CD14-positive monocyte (primary cell): ENCODE measurements around the gene SMAD6. TPM values are rescaled to one million over a fixed set of nuclear protein-coding genes. Genes with fewer than 3 reads are reported as not detected.

Source experiments
- DNase-seq, 3 donors: peaks; one replicate each; pipeline ENCODE4 v3.0.0-alpha.2; 2011 to 2022
- H2AFZ ChIP-seq: 2 replicates; pipeline ENCODE4 v1.6.0; 2012; ENCODE audit warnings: mild to moderate bottlenecking, low read depth, low read length, inconsistent platforms; ENCODE audit not compliant: insufficient read depth, poor library complexity, severe bottlenecking
- H3K27ac ChIP-seq, 2 donors: 1 replicate in 1 of 2; 2 replicates in 1 of 2; pipeline ENCODE4 v1.5.1; 2012 to 2013; ENCODE audit warnings: low read length in 2 of 2, control low read depth in 1 of 2, inconsistent platforms in 1 of 2, low read depth in 1 of 2, mild to moderate bottlenecking in 1 of 2
- H3K27me3 ChIP-seq, 2 donors: one replicate each; pipeline versions ENCODE4 v1.6.0 to v1.6.1; 2011 to 2013; ENCODE audit warnings: low read length in 2 of 2; ENCODE audit not compliant: control insufficient read depth in 2 of 2, insufficient read depth in 2 of 2
- H3K36me3 ChIP-seq, 2 donors: replicated peaks in 1 of 2; 1 replicate in 1 of 2; 2 replicates in 1 of 2; pipeline versions ENCODE4 v1.5.1 to v1.6.1; 2012 to 2013; ENCODE audit warnings: low read length in 2 of 2, control low read depth in 1 of 2, inconsistent platforms in 1 of 2, mild to moderate bottlenecking in 1 of 2; ENCODE audit not compliant: insufficient read depth in 2 of 2, control insufficient read depth in 1 of 2
- H3K4me1 ChIP-seq, 2 donors: 1 replicate in 1 of 2; 2 replicates in 1 of 2; pipeline versions ENCODE4 v1.5.1 to v1.6.1; 2012 to 2013; ENCODE audit warnings: low read length in 2 of 2, control low read depth in 1 of 2, inconsistent platforms in 1 of 2, mild to moderate bottlenecking in 1 of 2, moderate library complexity in 1 of 2; ENCODE audit not compliant: insufficient read depth in 2 of 2, control insufficient read depth in 1 of 2
- H3K4me2 ChIP-seq: replicated peaks from 2 replicates; pipeline ENCODE3; 2012; ENCODE audit warnings: low read length, moderate library complexity, mild to moderate bottlenecking; ENCODE audit not compliant: poor library complexity, severe bottlenecking; ENCODE audit errors: extremely low read depth
- H3K4me3 ChIP-seq, 3 experiments: fragments of 200-600 bp in 1 of 3; sonication (generic) in 1 of 3; replicated peaks in 1 of 3; 1 replicate in 2 of 3; 2 replicates in 1 of 3; pipeline ENCODE4 v1.5.1; 2011 to 2013; ENCODE audit warnings: low read length in 3 of 3, mild to moderate bottlenecking in 3 of 3, control low read depth in 2 of 3, low read depth in 2 of 3, inconsistent platforms in 1 of 3, moderate library complexity in 1 of 3
- H3K79me2 ChIP-seq: 2 replicates; pipeline ENCODE4 v1.6.0; 2012; ENCODE audit warnings: mild to moderate bottlenecking, control low read depth, inconsistent platforms, low read length, moderate library complexity; ENCODE audit not compliant: insufficient read depth
- H3K9ac ChIP-seq: 2 replicates; pipeline ENCODE4 v1.6.0; 2017; ENCODE audit warnings: low read length, mild to moderate bottlenecking; ENCODE audit not compliant: insufficient read depth, poor library complexity, severe bottlenecking
- H3K9me3 ChIP-seq, 2 donors: replicated peaks in 1 of 2; 1 replicate in 1 of 2; 2 replicates in 1 of 2; pipeline versions ENCODE4 v1.5.1 to v1.6.1; 2012 to 2013; ENCODE audit warnings: low read length in 2 of 2, control low read depth in 1 of 2; ENCODE audit not compliant: control insufficient read depth in 1 of 2, insufficient read depth in 1 of 2
- H4K20me1 ChIP-seq: 2 replicates; pipeline ENCODE4 v1.6.0; 2012; ENCODE audit warnings: mild to moderate bottlenecking, low read length, control low read depth, moderate library complexity; ENCODE audit not compliant: insufficient read depth
- H3K27ac Mint-ChIP-seq, 7 donors: one replicate each; pipeline ENCODE4 v1.8.0; 2020; ENCODE audit warnings: mild to moderate bottlenecking in 7 of 7, mixed read lengths in 7 of 7, moderate library complexity in 6 of 7, inconsistent platforms in 2 of 7
- H3K27me3 Mint-ChIP-seq, 3 donors: one replicate each; pipeline ENCODE4 v1.8.0; 2021 to 2022; ENCODE audit warnings: low read depth in 3 of 3, mild to moderate bottlenecking in 3 of 3, mixed read lengths in 3 of 3, moderate library complexity in 3 of 3, inconsistent platforms in 1 of 3
- H3K36me3 Mint-ChIP-seq, 2 donors: one replicate each; pipeline ENCODE4 v1.8.0; 2020; ENCODE audit warnings: mixed read lengths in 2 of 2, inconsistent platforms in 1 of 2, mild to moderate bottlenecking in 1 of 2
- H3K4me1 Mint-ChIP-seq: one replicate; pipeline ENCODE4 v1.8.0; 2020; ENCODE audit warnings: mild to moderate bottlenecking, mixed read lengths
- H3K4me3 Mint-ChIP-seq, 2 donors: one replicate each; pipeline ENCODE4 v1.8.0; 2020; ENCODE audit warnings: mild to moderate bottlenecking in 2 of 2, mixed read lengths in 2 of 2, moderate library complexity in 1 of 2
- H3K9me3 Mint-ChIP-seq, 7 donors: one replicate each; pipeline ENCODE4 v1.8.0; 2020 to 2022; ENCODE audit warnings: mixed read lengths in 7 of 7, mild to moderate bottlenecking in 6 of 7, moderate library complexity in 6 of 7, inconsistent platforms in 2 of 7
- WGBS: methylation state at CpG from one replicate; pipeline ENCODE4 v1.1.5; 2013; ENCODE audit warnings: missing lambda C conversion rate; ENCODE audit not compliant: insufficient coverage; 5-methylcytosine and 5-hydroxymethylcytosine counted together
- intact Hi-C, 2 donors: fragments of 100-400 bp; cut with micrococcal nuclease; formaldehyde crosslinking; loops; one replicate each; pipeline versions ENCODE4 v1.15.0 to v1.15.1; 2023
- polyA plus RNA-seq, 3 donors: library from polyadenylated mRNA; depleted of rRNA in 1 of 3; unstranded in 2 of 3; stranded (reverse) in 1 of 3; fragments of 300-500 nt in 2 of 3; fragments of >200 nt in 1 of 3; fragmentation: Illumina TruSeq in 2 of 3; gene quantifications; 1 replicate in 2 of 3; 2 replicates in 1 of 3; pipeline ENCODE4 v1.2.3, GENCODE V29; 2012 to 2021
- TF ChIP-seq, protein P1 (sequence below): fragments of 200-600 bp; IDR thresholded peaks from one replicate; pipeline ENCODE4 v1.8.0; 2022; ENCODE audit warnings: antibody characterized with exemption, mild to moderate bottlenecking

Gene SMAD6
- polyA plus RNA-seq, 3 donors, result 0.31 TPM; not detected in 2

DNA sequence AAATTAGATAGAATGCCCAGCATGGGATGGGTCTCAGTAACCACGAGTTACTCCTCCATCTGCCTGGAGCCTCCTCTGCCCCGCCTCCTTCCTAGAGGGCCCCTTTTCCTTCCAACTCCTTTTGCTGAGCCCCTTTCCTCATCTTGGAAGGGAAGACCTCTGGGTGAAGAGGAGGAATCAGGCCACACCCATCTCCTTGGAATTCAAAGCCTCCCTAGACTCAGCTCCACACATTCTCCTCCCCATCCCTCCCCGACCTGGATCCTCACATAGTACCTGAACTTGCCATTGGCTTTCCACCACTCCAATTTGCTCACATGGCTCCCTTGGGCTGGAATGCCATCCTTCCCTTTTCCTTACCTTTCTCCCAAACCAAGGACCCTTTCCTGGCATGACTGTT, 128.8 kb downstream of the SMAD6 start:
- H3K4me3 ChIP-seq, result no peak overlapping the region
- H3K4me2 ChIP-seq, result no peak overlapping the region
- TF ChIP-seq, protein P1, sequence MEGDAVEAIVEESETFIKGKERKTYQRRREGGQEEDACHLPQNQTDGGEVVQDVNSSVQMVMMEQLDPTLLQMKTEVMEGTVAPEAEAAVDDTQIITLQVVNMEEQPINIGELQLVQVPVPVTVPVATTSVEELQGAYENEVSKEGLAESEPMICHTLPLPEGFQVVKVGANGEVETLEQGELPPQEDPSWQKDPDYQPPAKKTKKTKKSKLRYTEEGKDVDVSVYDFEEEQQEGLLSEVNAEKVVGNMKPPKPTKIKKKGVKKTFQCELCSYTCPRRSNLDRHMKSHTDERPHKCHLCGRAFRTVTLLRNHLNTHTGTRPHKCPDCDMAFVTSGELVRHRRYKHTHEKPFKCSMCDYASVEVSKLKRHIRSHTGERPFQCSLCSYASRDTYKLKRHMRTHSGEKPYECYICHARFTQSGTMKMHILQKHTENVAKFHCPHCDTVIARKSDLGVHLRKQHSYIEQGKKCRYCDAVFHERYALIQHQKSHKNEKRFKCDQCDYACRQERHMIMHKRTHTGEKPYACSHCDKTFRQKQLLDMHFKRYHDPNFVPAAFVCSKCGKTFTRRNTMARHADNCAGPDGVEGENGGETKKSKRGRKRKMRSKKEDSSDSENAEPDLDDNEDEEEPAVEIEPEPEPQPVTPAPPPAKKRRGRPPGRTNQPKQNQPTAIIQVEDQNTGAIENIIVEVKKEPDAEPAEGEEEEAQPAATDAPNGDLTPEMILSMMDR, result no peak
- peaks cover 0 to 6% (median 5%) of the 10 kb centered on the region in 7 donors for H3K9me3 Mint-ChIP-seq
- H3K9ac ChIP-seq, result no peak overlapping the region
- H3K79me2 ChIP-seq, result no peaks in the 10 kb centered on the region
- no peaks in the 10 kb centered on the region for H3K27me3 Mint-ChIP-seq
- H4K20me1 ChIP-seq, result no peaks in the 10 kb centered on the region
- H3K27ac ChIP-seq, result no peak overlapping the region
- H3K4me3 Mint-ChIP-seq, result no peak overlapping the region
- peak overlapping the region in 2 of 7 donors; percentile 27 to 32 for H3K27ac Mint-ChIP-seq
- intact Hi-C loops, result loop anchor here in 1 of 2 donors (10.0 kb wide), 1 partner anchor 126 kb away; the partner anchor contains the start of gene SMAD6
- no peaks in the 10 kb centered on the region for H3K27me3 ChIP-seq
- H3K4me1 ChIP-seq, result peaks cover 47 to 57% of the 10 kb centered on the region in 2 donors
- H3K36me3 ChIP-seq, result no peaks in the 10 kb centered on the region
- H3K36me3 Mint-ChIP-seq, result peaks cover 0 to 2% of the 10 kb centered on the region in 2 donors
- no peak overlapping the region for H2AFZ ChIP-seq
- WGBS, result 90% methylated on average over 2 of the region's 3 CpGs
- peaks cover 54% of the 10 kb centered on the region for H3K4me1 Mint-ChIP-seq
- DNase-seq, result no peak
- peaks cover 0 to 5% of the 10 kb centered on the region in 2 donors for H3K9me3 ChIP-seq

DNA sequence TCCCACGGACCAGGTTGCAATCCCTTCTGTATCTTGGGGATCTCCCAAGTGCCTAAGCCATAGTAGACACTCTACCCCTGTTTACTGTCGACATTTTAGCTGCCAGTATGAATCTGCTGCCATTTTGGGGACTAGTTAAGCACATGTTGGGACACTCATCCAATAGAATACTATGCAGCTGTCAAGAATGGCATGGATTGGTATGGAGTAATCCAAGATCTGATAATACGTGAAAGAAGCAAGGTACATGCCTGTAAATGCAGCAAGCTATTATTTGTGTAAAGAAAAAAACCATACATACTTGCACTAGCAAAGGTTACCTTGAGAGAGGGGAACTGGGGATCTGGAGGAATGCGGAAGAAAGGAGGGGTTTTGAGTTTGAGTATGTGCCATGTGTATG, 129.3 kb downstream of the SMAD6 start:
- WGBS, result 100% methylated on average over 1 of the region's 4 CpGs
- Histone ChIP-seq H4K20me1 (no peaks in the 10 kb centered on the region), H3K4me1 (peaks cover 47 to 57% of the 10 kb centered on the region in 2 donors), H3K36me3 (no peaks in the 10 kb centered on the region), H3K9me3 (peaks cover 0 to 8% of the 10 kb centered on the region in 2 donors), H3K27ac (no peak overlapping the region), H3K4me2 (no peak overlapping the region), H3K9ac (no peak overlapping the region), H3K27me3 (no peaks in the 10 kb centered on the region), H2AFZ (no peak overlapping the region), H3K79me2 (no peaks in the 10 kb centered on the region), H3K4me3 (no peak overlapping the region)
- Mint-ChIP-seq H3K27me3 (no peaks in the 10 kb centered on the region), H3K4me1 (peaks cover 54% of the 10 kb centered on the region), H3K9me3 (peaks cover 0 to 11% (median 10%) of the 10 kb centered on the region in 7 donors), H3K27ac (peak overlapping the region in 1 of 7 donors; percentile 91), H3K36me3 (peaks cover 0 to 2% of the 10 kb centered on the region in 2 donors), H3K4me3 (no peak overlapping the region)
- TF ChIP-seq, protein P1, result no peak
- no peak for DNase-seq
- intact Hi-C loops, result loop anchor here in 1 of 2 donors (10.0 kb wide), 1 partner anchor 126 kb away; the partner anchor contains the start of gene SMAD6
